Ecto neural progenitor cell (in vitro differentiated cells): Measurements from ENCODE around the gene TWF2.

Experiments used
- DNase-seq: peaks from one replicate; pipeline ENCODE4 v3.0.0-alpha.2; 2018; ENCODE audit warnings: low spot score

Gene TWF2

GRCh38 chr3:52181543-52181942, 57.4 kb downstream of the TWF2 start:
- no peak for DNase-seq
